Osteocyte (in vitro differentiated cells): ENCODE data around the gene MAD2L1. TPM values are rescaled to one million over a fixed set of nuclear protein-coding genes. Genes with fewer than 3 reads are reported as not detected.

Experiments used
- DNase-seq: peaks from one replicate; pipeline ENCODE4 v3.0.0; 2021; ENCODE audit warnings: mixed read lengths; ENCODE audit not compliant: unreplicated experiment; ENCODE audit errors: extremely low spot score
- H3K27ac Mint-ChIP-seq: one replicate; pipeline ENCODE4 v1.8.0; 2021; ENCODE audit warnings: mild to moderate bottlenecking, mixed read lengths; ENCODE audit not compliant: unreplicated experiment
- H3K27me3 Mint-ChIP-seq: one replicate; pipeline ENCODE4 v1.8.0; 2021; ENCODE audit warnings: mixed read lengths; ENCODE audit not compliant: unreplicated experiment
- H3K36me3 Mint-ChIP-seq: one replicate; pipeline ENCODE4 v1.8.0; 2021; ENCODE audit warnings: mixed read lengths; ENCODE audit not compliant: unreplicated experiment
- H3K4me1 Mint-ChIP-seq: one replicate; pipeline ENCODE4 v1.8.0; 2021; ENCODE audit warnings: mixed read lengths; ENCODE audit not compliant: unreplicated experiment
- H3K4me3 Mint-ChIP-seq: one replicate; pipeline ENCODE4 v1.8.0; 2021; ENCODE audit warnings: mild to moderate bottlenecking, moderate library complexity, mixed read lengths; ENCODE audit not compliant: unreplicated experiment
- H3K9me3 Mint-ChIP-seq: one replicate; pipeline ENCODE4 v1.8.0; 2021; ENCODE audit warnings: mixed read lengths; ENCODE audit not compliant: unreplicated experiment
- long read RNA-seq: library from polyadenylated mRNA; unstranded; transcript quantifications from one replicate; pipeline ENCODE4 v2.0.0, GENCODE V29; 2021
- total RNA-seq: library from RNA; stranded (reverse); gene quantifications from 2 replicates; pipeline ENCODE4 v1.2.1, GENCODE V29; 2021
- TF ChIP-seq, protein P1 (sequence below): fragments of 200-600 bp; sonication (generic); IDR thresholded peaks from 2 replicates; pipeline ENCODE4 v1.5.0; 2021; ENCODE audit warnings: antibody characterized with exemption, mild to moderate bottlenecking, moderate library complexity

The MAD2L1 gene
- total RNA-seq: 7.7 and 9.6 TPM in 2 replicates
- long read RNA-seq, full-length matches to known transcripts: 98 of 99 reads
- long read RNA-seq, partial matches to known transcripts: 0 of 99 reads
- long read RNA-seq, other reads (novel, unspliced or antisense): 1 of 99 reads

DNA sequence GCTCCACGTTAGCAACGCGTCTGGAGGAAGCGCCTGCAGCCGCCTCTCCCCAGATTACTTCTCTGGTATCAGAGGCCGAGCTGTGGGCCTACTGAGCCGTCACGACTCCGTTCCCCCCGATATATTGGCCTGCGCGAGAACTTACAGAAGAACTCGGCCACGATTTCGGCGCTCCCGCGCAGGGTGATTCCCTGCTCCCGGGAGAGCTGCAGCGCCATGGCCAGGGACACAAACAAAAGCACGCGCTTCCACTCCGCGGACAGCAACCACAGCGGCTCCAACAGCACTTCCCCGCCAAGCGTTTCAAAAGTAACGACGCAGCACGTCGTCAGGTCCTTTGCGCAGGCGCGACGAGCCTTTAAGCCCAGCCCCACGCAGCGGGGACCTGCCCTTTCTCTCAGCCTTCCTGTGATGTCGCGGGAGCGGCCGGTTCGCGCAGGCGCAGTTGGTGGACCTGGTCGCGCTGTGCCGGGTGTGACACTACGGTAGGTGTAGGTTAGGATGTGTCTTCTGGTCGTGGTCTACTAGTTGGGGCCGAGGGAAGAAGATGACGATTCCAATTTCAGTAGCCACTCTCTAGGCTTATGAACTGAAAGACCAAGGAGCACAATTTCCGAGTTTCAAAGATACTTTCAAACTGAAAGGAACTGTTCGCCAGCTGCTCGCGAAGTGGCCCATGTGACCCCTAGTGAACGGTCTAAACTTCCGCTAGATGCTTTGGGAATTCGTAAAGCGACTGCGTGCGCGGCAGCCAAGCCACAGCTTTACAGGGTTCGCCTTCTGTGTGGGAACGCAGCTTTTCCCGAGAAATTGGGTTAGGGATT is at the start of gene MAD2L1:
TSS of gene MAD2L1 (minus strand) at position 332 of the 824 bp plus-strand sequence. CDS start at position 218, 114 bp downstream.
- no peaks in the 10 kb centered on the region for H3K36me3 Mint-ChIP-seq
- H3K27me3 Mint-ChIP-seq: no peaks in the 10 kb centered on the region
- peak; percentile 100 for DNase-seq
- H3K4me1 Mint-ChIP-seq: peaks cover 74% of the 10 kb centered on the region
- H3K4me3 Mint-ChIP-seq: peak within 1 kb of the TSS; percentile 98
- no peaks in the 10 kb centered on the region for H3K9me3 Mint-ChIP-seq
- peak within 1 kb of the TSS; percentile 98 for H3K27ac Mint-ChIP-seq
- TF ChIP-seq, protein P1, sequence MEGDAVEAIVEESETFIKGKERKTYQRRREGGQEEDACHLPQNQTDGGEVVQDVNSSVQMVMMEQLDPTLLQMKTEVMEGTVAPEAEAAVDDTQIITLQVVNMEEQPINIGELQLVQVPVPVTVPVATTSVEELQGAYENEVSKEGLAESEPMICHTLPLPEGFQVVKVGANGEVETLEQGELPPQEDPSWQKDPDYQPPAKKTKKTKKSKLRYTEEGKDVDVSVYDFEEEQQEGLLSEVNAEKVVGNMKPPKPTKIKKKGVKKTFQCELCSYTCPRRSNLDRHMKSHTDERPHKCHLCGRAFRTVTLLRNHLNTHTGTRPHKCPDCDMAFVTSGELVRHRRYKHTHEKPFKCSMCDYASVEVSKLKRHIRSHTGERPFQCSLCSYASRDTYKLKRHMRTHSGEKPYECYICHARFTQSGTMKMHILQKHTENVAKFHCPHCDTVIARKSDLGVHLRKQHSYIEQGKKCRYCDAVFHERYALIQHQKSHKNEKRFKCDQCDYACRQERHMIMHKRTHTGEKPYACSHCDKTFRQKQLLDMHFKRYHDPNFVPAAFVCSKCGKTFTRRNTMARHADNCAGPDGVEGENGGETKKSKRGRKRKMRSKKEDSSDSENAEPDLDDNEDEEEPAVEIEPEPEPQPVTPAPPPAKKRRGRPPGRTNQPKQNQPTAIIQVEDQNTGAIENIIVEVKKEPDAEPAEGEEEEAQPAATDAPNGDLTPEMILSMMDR: no peak

DNA sequence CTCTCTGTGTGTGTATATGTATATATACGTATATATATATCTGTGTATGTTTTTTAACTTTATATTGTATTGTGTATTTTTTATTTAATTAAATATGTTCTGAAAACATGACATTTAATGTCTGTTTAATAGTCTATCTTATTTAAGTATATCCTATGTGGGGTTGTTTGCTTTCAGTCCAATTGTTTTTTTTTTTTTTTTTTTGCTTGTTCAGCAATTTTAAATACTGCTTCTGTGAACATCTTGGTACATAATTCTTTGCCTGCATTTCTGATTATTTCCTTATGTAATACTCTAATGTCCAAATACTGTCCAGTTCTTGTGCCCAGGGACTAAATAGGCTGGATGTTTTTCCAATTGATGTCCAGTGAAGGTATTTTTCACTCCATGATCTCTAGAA is 45.1 kb upstream of the MAD2L1 start:
- Mint-ChIP-seq H3K9me3 (peaks cover 2% of the 10 kb centered on the region), H3K4me1 (no peaks in the 10 kb centered on the region), H3K36me3 (no peaks in the 10 kb centered on the region), H3K4me3 (no peak overlapping the region), H3K27ac (no peak overlapping the region), H3K27me3 (no peaks in the 10 kb centered on the region)
- DNase-seq: no peak
- TF ChIP-seq, protein P1: no peak

DNA sequence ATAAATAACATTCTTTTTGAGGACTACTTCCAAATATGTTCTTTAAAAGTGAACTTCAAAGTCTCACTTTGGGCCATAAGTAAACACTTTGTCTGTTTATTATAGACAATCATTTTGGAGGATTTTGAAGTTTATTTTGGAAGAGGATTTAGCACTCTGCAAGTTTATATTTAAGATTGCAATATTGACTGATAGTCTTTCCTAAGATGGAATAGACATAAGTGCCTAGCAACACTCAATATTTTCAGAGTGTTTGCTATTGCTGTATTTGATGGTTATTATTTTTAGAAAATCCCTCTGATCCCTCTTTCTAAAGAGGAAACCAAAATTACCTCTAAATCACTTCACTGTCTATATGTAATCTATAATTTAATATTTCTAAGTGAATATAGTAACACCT is 42.8 kb upstream of the MAD2L1 start:
- Mint-ChIP-seq H3K4me1 (no peaks in the 10 kb centered on the region), H3K27me3 (no peaks in the 10 kb centered on the region), H3K4me3 (no peak overlapping the region), H3K36me3 (no peaks in the 10 kb centered on the region), H3K9me3 (no peaks in the 10 kb centered on the region), H3K27ac (no peak overlapping the region)
- DNase-seq: no peak
- TF ChIP-seq, protein P1: no peak

DNA sequence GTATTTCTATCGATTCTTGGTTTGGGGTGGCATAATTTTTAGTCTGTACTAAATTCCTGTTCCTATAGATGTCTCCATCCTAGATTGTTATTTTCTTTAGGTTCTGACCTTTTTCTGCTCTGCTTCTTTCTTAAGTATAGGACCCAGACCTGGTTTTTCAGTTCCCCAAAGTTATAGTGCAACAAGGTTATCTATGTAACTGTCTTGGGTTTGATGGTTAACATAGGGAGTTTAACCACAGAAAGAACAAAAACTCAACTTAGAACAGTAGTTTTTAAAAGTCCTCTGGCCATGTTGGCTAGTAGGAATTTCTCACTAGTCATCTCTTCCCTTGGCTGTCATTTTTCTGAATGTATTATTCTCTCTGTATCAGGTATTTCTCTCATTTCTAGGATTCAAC is 38.8 kb upstream of the MAD2L1 start:
- no peak overlapping the region for H3K27ac Mint-ChIP-seq
- no peaks in the 10 kb centered on the region for H3K27me3 Mint-ChIP-seq
- no peaks in the 10 kb centered on the region for H3K9me3 Mint-ChIP-seq

More for the DNA sequence above, 38.8 kb upstream of the MAD2L1 start:
- Mint-ChIP-seq H3K4me1 (no peaks in the 10 kb centered on the region), H3K36me3 (no peaks in the 10 kb centered on the region), H3K4me3 (no peak overlapping the region)
- no peak for DNase-seq
- TF ChIP-seq, protein P1: no peak
